Activated naive CD8-positive, alpha-beta T cell treated with anti-CD3 and anti-CD28 coated beads, Interleukin-2, amount 50 U/mL, for 16 hours (primary cell): ENCODE results near the gene LTBP4.
"Not testable (repeated sequence)": the region's sequence is repeated elsewhere in the genome, so short reads cannot be mapped to it uniquely, and the experiment has no call there.

Experiments
- DNase-seq: peaks from one replicate; pipeline ENCODE4 v3.0.0-alpha.2; 2020; ENCODE audit warnings: low read depth, low spot score

LTBP4 gene

DNA sequence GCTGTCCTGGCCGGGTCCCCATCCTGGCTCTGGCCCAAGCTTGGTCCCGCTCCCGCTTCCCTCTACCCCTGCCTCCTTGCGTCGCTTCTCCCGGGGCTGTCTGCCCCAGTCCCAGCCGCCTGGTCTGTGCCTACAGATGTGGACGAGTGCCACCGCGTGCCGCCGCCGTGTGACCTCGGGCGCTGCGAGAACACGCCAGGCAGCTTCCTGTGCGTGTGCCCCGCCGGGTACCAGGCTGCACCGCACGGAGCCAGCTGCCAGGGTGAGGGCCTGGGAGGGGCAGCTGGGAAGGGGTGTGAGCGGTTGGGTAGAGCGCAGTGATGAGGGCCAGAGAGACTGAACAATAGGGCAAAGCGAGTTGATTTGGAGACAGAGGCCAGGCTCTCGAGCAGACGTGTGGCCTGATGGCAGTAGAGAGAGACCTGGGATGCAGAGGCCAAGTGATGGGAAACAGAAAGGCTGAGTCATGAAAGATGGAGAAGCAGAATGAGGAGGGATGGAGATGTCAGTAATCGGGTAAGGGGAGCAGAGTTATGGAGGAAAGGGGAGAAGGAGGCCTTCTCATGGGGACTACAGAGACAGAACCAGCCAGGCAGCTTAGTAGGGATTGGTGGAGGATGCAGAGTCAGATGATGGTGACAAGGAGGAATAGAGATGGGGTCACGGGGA lies 9.4 kb downstream of the LTBP4 start:
- no peak for DNase-seq

DNA sequence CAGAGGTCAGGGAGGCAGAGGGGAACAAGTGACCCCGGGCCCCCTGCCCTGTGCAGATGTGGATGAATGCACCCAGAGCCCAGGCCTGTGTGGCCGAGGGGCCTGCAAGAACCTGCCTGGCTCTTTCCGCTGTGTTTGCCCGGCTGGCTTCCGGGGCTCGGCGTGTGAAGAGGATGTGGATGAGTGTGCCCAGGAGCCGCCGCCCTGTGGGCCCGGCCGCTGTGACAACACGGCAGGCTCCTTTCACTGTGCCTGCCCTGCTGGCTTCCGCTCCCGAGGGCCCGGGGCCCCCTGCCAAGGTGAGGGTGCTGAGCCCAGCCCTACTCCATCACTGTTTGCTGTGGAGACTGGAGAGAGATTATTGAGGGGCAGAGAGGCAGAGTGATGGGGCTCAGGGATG lies 9.9 kb downstream of the LTBP4 start:
- no peak for DNase-seq

DNA sequence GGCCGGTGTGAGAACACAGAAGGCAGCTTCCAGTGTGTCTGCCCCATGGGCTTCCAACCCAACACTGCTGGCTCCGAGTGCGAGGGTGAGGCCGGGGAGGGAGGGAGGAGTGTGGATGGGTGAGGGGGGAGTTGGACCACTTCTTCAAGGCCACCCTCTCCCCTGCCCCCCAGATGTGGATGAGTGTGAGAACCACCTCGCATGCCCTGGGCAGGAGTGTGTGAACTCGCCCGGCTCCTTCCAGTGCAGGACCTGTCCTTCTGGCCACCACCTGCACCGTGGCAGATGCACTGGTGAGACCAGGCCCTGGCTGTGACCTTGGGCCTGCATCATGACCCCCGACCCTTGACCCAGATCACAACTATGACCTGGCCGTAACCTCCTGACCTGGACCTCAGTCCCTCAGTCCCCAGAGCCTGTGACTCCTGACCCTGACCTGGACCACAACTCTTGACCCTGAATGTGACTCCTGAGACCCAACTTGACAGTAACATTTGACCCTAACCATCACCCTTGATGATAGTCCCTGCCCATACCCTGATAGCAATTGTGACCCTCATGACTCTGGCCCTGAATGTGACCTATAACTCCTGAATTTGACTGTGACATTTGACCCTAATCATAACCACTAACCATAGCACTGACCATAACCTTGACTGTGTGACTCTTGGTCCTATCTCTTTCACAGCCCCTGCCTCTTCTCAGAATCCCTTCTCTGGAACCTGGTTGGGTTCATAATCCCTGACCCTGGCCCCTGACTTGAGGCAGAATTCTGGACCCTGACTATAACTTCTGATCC lies 10.9 kb downstream of the LTBP4 start:
- DNase-seq = no peak

DNA sequence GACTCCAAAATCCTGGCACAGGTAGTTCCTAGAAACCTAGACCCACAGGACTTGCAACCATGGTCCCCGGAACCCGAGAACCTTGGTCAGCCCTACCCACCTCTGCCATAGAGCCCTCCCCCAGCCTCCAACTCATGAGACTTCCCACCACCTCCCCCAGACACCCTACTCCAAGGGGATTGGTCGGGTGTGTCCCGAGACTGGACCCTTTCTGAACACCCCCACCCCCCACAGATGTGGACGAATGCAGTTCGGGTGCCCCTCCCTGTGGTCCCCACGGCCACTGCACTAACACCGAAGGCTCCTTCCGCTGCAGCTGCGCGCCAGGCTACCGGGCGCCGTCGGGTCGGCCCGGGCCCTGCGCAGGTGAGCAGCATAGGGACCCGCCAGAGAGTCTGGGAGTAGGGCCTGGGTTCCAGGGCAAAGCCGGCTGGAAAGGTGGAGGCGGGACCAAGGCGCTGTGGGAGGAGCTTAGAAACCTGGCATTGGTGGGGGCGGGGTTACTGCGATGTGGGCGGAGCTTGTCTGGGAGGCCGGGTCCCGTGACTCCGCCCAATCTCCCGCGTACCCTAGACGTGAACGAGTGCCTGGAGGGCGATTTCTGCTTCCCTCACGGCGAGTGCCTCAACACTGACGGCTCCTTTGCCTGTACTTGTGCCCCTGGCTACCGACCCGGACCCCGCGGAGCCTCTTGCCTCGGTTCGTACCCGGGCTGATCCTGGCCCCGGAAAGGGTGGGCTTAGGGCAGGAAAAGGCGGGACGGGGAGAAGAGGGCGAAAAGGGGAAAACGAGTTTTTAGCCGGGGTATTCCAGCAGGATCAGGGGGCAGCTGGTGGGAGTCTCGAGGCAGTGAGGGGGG lies 11.9 kb downstream of the LTBP4 start:
- peak; percentile 65 for DNase-seq

DNA sequence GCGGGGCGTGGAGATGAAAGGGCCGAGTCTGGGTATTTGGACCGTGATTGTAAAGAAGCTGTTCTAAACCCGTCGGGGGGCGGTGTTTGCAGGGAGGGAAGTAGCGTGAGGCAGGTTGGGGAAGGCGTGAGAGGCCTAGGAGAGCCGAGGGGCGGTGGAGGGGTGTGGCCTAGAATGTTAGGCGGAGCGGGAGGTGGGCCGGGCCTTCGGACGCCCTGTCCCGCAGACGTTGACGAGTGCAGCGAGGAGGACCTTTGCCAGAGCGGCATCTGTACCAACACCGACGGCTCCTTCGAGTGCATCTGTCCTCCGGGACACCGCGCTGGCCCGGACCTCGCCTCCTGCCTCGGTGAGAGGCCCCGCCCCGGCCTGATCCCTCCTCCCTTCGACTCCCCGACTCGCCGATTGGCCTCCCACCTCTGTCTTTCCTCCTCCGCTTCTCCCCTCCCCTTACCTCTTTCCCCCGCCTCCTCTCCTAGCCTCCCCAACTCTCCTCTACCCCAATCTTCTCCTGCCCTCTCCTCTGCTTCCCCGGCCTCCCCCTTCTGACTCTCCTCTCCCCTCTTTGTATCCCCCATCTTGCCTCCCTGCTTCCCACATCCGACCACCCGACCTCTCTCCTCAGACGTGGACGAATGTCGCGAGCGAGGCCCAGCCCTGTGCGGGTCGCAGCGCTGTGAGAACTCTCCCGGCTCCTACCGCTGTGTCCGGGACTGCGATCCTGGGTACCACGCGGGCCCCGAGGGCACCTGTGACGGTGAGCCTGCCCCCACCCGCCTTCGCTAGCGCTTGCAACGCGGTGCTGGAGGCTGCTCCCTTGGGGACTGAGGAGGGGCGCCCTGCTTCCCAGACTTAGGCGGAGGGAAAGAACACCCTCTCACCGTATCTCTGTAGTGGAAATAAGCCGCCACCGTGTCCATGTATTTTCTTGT lies 12.8 kb downstream of the LTBP4 start:
- DNase-seq = peak; percentile 78

DNA sequence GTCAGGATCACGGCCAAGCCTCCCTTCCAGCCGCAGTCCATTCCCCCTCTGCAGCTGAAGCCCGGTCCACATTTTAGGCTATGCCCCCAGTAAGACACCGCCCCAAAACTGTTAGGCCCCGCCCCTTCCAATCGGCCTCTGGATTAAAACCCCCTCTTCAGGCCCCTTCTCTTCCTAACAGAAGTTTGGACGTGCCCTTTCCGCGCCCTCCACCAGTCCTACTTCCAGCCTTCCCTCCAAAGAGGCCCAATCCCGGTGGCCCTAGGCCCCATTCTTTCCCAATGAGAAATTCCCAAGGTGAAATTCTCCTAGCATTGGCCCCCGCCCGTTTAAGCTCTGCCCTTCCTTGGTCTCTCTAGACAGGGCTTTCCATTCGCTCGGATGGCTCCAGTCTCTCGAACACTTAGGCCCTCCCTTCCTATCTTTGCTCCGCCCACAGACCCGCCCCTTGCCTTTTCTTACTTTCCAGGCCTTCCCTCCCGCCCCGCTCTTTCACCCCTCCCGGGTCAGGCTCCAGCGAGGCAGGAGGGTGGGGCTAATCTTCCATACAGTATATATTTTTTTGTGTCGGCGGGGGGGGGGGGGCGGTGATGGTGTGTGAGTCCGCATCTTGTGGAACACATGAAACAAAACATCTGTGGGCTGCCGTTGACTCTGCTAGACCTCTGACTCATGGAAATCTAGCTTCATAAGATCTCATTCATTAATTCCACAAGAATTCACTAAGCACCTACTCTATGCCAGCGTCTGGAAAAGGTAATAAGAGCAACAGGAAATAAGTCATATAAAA lies 13.6 kb downstream of the LTBP4 start:
- DNase-seq = peak; percentile 95

DNA sequence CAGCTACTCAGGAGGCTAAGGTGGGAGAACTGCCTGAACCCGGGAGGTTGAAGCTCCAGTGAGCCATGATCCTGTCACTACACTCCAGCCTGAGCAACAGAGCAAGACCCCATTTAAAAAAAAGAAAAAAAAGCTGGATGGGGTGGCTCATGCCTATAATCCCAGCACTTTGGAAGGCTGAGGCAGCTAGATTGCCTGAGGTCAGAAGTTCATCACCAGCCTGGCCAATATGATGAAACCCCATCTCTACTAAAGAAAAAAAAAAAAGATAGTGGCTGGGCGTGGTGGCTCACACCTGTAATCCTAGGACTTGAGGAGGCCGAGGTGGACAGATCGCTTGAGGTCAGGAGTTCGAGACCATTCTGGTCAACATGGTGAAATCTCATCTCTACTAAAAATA lies 15.0 kb downstream of the LTBP4 start:
- DNase-seq = no peak

DNA sequence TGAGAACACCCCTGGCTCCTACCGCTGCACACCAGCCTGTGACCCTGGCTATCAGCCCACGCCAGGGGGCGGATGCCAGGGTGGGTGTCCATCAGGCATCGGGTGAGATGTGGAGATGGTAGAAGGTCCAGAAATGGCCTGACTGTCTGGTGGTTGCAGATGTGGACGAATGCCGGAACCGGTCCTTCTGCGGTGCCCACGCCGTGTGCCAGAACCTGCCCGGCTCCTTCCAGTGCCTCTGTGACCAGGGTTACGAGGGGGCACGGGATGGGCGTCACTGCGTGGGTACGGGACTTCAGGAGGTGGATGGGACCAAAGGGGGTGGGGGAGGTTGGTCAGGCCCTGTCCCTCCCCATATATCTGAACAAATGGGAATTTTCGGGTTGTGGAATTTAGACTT lies 15.8 kb downstream of the LTBP4 start:
- no peak for DNase-seq

DNA sequence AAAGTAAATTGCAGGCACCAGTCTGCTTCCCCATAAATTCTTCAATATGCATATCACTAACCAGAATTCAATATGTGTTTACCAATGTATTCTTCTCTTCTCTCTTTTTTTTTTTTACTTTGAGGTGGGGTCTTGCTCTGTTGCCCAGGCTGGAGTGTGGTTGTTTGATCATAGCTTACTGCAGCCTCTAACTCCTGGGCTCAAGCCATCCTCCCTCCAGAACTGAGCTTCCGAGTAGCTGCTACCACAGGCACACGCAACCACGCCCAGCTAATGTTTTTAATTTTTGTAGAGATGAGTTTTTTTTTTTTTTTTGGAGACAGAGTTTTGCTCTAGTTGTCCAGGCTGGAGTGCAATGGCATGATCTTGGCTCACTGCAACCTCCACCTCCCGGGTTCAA lies 16.8 kb downstream of the LTBP4 start:
- DNase-seq = no peak

DNA sequence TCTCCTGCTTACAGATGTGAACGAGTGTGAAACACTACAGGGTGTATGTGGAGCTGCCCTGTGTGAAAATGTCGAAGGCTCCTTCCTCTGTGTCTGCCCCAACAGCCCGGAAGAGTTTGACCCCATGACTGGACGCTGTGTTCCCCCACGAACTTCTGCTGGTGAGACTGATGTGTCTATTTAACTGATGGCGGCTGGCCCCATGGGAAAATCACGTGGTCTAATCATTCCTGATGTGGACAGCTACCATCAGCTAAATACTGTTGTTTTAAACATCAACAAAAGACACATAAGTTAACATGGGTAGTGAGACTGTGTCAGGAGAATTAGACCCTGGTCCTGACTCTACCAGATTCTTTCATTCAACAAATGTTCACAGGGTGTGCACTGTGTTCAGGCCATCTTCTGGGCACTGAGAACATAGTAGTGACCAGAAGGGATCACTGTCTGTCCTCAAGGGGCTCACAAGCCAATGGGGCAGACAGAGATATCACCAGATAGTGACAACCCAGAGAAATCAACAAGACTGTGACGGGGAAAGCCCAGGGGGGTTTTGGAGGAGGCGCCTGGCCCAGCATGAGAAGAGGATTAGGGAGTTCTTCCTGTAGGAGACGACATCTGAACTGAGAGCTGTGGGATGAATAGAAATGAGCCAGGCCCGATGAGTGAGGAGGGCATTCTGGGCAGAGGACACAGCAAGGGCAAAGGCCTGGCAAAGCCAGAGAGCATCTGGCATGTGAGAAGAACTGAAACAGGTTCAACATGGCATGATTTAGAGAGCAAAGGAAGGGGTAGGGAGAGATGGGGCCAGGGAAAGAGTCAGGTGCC lies 18.4 kb downstream of the LTBP4 start:
- no peak for DNase-seq

DNA sequence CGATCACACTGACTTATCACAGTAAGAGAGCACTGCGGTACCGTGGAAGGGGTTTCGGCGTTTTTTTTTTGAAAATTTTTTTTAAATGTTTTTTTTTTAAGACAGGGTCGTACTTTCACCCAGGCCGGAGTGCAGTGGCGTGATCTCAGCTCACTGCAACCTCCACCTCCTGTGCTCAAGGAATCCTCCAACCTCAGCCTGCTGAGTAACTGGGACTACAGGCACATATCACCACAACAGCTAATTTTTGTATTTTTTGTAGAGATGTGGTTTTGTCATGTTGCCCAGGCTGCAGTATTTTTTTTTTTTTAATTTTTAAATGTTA lies 19.0 kb downstream of the LTBP4 start:
- DNase-seq = no peak

DNA sequence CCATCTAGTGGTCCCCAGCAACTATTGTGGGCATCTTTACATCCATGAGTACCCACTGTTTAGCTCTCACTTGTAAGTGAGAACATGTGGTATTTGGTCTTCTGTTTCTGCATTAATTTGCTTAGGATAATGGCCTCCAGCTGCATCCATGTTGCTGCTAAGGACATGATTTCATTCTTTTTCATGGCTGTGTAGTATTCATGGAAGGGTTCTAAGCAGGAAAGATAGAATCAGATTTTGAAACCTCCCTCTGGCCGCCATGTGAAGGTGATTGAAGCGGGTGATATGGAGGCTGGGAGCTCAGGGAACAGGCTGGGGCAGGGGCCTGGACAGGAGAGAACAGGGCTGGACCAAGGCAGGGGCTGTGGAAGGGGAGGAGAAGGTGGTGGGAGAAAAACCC lies 20.1 kb downstream of the LTBP4 start:
- no peak for DNase-seq

DNA sequence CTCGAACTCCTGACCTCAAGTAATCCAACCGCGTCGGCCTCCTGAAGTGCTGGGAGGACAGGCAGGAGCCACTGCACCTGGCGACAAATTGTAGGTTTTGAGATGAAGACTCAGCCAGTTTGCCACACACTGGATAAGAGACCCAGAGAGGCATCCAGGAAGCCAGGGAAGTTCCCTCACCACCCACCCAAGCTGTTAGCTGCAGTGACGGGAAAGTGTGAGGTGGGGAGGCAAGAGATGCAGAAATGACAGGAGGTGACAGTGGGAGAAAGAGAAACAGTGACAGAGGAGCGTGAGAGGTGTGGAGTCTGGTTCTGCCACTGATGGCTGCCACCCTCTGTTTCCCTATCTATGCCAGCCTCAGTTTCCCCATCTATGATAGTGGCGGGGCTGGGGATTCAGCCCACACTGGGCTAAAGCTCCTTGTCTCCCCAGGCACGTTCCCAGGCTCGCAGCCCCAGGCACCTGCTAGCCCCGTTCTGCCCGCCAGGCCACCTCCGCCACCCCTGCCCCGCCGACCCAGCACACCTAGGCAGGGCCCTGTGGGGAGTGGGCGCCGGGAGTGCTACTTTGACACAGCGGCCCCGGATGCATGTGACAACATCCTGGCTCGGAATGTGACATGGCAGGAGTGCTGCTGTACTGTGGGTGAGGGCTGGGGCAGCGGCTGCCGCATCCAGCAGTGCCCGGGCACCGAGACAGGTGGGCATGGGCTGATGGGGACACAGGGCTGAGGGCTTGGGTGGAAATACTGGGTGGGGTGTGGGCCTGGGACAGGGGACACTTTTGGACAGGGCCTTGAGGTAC lies 21.0 kb downstream of the LTBP4 start:
- DNase-seq = no peak

DNA sequence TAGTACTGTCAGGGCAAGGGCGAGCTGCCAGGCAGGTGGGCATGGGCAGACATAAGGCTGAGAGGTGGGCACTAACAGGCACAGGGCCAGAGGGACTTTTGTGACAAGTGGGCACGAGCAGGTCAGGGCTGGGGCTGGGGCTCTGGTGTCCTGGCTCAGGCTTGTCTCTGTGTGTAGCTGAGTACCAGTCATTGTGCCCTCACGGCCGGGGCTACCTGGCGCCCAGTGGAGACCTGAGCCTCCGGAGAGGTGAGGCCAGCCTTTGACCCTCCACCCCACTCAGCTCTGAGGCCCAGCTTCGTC lies 21.6 kb downstream of the LTBP4 start:
- no peak for DNase-seq

DNA sequence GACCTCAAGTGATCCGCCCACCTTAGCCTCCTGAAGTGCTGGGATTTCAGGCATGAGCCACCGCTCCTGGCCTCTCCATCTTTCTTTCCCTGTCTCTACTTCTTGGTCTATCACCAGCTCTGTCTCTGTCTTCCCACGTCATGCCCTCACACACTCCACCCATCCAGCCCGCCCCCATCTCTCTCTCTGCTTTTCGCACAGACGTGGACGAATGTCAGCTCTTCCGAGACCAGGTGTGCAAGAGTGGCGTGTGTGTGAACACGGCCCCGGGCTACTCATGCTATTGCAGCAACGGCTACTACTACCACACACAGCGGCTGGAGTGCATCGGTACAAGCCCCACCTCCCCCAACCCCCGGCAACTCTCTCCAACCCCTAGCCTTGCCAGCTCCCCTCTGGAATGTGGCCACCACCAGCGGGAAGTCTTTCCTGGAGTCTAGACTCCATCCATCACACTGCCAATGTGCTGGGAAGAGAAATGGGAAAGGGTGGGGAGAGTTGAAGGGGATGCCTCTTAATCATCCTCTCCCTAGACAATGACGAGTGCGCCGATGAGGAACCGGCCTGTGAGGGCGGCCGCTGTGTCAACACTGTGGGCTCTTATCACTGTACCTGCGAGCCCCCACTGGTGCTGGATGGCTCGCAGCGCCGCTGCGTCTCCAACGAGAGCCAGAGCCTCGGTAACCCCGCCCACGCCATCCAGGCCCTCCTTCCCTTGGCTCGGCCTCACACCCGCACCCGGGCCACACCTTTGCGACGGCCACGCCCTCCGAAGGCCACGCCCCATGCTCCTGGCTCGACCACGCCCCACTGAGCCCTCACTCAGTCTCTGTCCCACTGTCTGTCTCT lies 22.5 kb downstream of the LTBP4 start:
- no peak for DNase-seq

DNA sequence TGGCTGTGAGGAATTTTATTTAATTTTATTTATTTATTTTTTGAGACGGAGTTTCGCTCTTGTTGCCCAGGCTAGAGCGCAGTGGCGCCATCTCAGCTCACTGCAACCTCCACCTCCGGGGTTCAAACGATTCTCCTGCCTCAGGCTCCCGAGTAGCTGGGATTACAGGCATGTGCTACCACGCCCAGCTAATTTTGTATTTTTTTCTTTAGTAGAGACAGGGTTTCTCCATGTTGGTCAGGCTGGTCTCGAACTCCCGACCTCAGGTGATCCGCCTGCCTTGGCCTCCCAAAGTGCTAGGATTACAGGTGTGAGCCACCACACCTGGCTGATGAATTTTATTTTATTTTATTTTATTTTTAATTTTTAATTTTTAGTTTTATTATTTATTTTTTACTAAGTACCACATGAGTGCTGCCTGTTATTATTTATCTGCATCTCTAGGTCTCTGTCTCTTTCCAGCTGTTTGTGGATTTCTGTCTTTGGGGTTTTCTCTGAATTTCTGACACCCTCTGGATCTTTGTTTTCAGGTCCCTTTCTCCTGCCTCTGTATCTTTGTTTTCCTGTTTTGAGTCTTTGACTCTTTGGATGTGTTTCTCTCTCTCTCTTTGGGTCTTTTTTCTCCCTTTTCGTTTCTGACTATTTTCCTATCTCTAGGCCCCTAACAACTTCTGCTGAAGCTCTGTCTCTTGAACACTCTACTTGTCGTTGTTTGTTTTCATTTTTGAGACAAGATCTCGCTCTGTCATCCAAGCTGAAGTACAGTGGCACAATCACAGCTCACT lies 23.4 kb downstream of the LTBP4 start:
- DNase-seq = not testable (repeated sequence)

DNA sequence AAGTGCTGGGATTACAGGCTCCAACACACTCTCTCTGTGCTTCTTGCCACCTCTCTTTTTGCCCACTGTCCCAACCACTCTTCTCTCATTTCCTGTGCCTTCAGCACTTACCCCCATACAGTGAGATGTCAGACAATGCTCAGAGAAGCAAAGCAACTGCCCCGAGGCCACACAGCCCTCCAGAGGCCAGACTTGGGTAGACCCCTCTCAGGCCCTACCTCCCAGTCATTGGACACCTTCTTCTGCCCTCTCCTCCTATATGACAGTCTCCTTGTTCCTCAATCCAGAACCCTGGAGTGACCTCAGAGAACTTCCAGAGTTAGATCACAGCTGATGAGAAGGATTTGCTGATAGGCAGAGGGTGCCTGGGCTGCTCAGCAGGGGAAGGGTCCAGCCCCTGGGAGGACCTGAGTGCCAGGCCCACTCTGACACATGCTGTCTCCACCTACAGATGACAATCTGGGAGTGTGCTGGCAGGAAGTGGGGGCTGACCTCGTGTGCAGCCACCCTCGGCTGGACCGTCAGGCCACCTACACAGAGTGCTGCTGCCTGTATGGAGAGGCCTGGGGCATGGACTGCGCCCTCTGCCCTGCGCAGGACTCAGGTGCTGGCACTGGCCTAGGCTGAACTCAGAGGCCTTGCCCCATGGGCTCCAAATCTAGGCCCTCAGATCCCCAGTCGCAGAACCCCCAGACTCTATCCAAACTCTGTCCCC lies 24.4 kb downstream of the LTBP4 start:
- DNase-seq = no peak
